DMS153 (cell line): ENCODE measurements around the gene ALOX12B.
"Not testable (repeated sequence)": the region's sequence is repeated elsewhere in the genome, so short reads cannot be mapped to it uniquely, and the experiment has no call there.

Experiments
- DNase-seq: peaks from one replicate; lab custom pipeline; 2025; lab: John Stamatoyannopoulos, UW

ALOX12B gene

DNA sequence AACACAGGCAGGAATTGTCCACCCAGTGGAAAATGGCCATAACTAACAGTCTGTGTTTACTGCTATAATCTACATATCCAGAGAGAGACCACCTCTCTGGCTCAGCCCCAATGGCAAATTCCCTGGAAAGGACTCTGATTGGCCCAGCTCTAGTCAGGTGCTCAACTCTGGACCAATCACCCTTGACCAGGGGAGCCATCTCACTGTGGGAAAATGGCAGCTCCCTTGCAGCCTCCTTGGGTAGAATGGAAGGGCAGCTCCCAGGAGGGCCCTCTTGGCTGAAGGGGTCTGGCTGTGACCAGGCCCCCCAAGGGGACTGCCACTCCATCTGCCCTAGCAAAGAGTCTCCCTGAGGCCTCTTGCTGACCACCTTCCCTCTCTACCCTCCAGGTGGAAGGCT, 45.5 kb downstream of the ALOX12B start:
- DNase-seq: no peak

DNA sequence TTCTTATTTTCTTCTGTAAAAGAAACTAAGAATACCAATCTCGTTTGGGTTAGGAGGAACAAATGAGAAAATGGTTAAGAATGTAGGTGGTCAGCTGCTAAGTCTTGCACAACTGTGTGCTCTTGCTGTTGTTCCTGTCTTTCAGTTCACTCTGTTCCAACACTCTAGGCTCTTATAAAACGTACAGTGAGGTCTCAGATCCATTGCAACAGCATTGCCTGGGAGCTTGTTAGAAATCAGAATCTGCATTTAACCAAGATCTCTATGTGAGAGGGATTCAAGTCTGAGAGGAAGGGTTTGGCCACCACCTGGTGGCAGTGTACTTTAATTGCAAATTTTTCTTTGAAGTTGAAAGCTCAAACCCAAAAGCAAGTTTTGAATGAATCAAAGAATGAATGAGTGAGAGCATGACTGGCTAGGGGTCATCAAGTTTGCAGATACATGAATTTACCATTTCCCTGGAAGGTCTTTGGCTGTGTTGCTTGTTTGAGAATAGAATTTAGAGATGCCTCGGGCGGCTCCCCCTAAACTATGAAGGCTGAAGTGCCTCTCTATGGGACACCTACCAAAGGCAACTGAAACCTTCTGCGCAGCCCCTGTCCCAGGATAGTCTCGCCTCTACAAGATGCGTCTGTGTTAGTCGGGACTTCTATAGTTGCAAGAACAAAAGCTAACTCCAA, 46.1 kb downstream of the ALOX12B start:
- no peak for DNase-seq

DNA sequence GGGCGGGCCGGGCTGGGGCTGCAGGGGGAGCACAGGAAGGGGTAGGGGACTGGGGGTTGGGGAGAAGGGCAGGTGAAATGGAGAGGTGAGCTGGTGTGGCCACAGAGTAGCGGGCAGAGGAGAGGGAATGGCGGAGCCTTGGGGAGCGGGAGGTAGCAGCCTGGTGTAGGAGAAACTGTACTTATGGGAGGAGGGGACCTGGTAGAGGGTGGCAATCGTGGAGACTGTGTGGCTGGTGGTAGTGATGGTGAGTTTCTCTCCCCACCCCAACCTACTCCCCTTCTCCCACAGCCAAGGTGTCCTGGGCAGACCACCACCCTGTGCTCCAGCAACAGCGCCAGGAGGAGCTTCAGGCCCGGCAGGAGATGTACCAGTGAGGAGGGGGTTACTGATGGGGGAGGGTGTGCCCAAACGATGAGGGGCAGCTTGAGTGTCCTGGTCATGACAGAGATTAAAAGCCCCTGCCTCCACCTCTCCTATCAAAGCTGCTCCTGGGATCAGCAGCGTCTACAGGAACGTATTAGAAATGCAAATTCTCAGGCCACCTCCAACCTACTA, 47.8 kb downstream of the ALOX12B start:
- DNase-seq: no peak

DNA sequence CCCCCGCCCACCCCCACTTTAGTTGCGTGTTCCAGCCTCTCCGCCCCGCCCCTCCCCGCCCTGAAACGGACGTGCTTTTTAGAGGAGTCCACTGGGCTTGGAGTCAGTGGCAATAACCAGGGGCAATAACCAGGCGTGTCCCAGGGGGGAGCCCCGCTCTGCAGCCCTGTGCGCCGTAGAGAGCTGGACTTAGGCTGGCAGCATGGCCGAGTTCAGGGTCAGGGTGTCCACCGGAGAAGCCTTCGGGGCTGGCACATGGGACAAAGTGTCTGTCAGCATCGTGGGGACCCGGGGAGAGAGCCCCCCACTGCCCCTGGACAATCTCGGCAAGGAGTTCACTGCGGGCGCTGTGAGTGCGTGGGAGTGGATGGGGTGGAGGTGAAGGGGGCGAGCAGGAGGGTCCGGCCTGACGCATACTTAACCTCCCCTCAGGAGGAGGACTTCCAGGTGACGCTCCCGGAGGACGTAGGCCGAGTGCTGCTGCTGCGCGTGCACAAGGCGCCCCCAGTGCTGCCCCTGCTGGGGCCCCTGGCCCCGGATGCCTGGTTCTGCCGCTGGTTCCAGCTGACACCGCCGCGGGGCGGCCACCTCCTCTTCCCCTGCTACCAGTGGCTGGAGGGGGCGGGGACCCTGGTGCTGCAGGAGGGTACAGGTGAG, 48.4 kb downstream of the ALOX12B start, which contains the start of gene ALOX15B:
ALOX15B (plus strand) TSS at position 106 of the 657 bp plus-strand sequence; CDS start at position 203, 97 bp downstream.
- DNase-seq: no peak

DNA sequence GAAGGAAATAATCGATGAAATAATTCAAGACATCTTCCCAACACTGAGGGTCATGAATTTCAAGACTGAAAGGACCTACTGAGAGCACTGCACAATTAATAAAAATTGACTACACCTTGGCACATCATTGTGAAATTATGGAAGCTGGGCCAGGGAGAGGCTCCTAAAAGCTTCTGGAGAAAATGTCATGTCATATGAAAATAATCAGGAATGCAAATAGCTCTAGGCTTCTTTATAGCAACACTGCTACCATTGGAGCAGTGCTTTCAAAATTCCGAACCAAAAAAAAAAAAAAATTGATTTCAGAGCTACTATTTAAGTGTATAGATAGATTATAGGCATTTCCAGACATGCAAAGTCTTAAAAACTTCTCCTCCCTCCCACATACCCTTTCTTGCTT, 55.1 kb downstream of the ALOX12B start:
- no peak for DNase-seq

DNA sequence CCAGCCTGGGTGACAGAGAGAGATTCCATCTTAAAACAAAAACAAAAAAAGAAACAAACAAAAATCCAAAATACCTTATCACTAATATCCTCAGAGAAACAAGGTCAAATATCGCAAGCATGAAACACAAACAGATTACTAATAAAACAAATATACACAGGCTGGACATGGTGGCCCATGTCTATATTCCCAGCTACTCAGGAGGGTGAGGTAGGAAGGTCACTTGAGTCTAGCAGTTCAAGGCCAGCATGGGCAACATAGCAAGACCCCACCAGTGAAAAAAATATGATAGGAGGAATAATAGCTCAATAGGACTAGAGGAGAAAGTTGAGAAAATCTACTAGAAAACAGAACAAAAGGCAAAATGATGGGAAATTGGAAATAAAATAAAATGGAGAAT, 55.6 kb downstream of the ALOX12B start:
- no peak for DNase-seq

DNA sequence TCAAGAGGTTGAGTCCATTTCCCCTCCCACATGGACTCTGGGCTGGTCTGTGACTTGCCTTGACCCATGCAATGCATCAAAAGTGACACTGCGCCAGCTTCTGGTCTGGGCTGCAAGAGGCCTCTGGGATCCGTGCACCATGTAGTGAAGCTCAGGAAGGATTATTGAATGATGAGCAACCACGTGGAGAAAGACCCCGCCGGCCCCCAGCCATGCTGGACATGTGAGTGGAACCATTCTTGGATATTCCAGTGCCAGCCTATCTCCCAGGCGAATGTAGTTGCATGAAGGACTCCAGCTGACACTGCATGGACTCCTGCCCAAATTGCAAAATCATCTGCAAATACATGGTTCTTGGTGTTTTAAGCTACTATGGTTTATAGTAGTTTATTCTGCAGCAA, 56.3 kb downstream of the ALOX12B start:
- DNase-seq: no peak

- DNase-seq: no peak
Measured at GRCh38 chr17:8029121-8029520, 58.4 kb downstream of the ALOX12B start.

- no peak for DNase-seq
Measured at GRCh38 chr17:8025176-8025911, 62.2 kb downstream of the ALOX12B start.

- DNase-seq: not testable (repeated sequence)
Measured at GRCh38 chr17:8024161-8024560, 63.4 kb downstream of the ALOX12B start.
